Activated CD8-positive, alpha-beta memory T cell treated with anti-CD3 and anti-CD28 coated beads, Interleukin-2, amount 50 U/mL, for 1 hour (primary cell): ENCODE data around the gene EFNA3.

Experiments used
- DNase-seq: peaks from one replicate; pipeline ENCODE4 v3.0.0-alpha.2; 2020; ENCODE audit errors: extremely low read depth

EFNA3 gene

DNA sequence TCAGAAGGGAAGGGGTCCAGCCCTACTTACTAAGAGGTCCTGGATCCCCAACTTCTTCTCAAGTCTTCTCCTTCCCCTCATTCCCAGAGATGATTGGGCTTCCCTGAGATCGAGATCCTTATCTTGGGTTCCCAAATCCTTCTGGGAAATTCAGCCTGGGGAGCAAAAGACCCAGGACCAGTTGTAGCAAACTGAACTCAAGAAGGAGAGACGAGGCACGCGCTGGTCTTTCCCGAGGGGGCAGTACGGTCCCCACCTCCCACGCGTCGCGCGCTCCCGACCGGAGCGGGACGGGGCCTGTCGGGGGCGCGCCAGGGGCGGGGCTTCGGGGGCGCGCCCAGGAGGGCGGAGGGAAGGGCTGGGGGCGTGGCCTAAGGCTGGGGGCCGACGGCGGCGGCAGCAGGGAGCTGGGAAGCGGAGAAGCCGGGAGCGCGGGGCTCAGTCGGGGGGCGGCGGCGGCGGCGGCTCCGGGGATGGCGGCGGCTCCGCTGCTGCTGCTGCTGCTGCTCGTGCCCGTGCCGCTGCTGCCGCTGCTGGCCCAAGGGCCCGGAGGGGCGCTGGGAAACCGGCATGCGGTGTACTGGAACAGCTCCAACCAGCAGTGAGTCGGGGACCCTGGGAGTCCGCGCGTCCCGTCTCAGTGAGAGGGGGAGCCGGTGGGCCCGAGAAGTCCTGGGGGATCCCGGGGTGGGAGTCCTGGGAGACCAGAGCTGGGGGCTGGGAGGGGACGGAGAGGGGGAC, at the start of gene EFNA3:
Gene EFNA3, plus strand, starts transcription at position 369 of the 741 bp plus-strand sequence. Its CDS starts 105 bp downstream, at position 474.
- DNase-seq: no peak

DNA sequence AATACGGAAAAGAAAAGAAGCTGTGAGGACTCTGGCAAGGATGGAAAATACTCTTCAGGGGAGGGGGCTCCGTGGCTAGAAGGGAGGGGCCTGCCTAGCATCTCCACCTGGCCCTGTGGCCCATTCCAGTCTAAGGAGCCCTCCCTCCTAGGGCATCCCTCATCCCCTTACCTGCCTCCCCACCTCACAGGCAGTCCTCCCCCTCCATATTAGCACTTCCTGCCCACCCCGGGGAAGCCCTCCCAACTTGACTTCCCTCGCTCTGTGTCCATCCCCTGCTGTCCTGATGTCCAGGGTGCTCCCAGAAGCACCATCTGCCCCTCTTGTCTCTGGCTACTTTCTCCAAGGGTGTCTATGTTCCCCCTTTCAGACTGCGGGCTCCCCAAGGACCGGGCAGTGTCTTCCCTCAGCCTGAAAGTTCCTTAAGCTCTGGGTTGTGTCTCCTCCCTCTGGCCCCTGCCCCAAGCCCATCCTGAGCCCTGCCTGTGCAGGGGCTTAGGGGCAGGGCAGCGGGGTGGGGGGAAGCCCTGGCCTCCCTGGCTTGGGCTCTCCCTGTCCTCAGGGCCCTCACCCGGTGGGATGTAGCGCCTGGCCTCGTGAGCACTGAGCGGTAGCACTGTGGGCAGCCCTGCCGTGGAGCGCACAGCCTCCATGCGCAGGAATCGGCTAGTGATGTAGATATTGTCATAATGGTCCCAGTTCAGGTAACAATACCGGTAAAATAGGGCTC, 49.0 kb upstream of the EFNA3 start:
- DNase-seq: no peak

DNA sequence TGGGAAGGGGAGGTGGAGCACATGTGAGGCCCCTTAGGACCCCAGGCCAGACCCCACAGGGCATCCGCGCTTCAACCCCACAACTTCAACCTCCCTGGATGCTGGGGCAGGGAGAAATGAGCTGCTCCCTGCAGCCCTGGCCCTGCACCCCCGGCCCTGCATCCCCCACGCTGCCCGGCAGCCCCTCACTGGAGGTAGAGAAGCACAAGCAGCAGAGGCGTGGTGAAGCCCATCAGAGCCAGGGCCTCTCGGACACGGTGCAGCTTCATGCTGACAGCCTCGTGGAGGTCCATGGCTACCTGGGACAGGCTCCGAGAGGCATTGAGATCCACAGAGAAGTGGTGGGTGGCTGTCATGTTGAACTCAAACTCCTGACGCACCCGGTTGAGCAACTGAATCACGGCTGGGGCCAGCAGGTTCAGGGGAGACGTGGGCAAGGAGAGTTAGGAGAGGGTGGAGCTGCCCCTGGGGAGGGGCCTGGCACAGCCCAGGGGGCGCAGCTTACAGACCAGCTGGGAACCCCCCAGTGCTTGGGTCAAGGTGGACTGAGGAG, 48.3 kb upstream of the EFNA3 start:
- DNase-seq: no peak

DNA sequence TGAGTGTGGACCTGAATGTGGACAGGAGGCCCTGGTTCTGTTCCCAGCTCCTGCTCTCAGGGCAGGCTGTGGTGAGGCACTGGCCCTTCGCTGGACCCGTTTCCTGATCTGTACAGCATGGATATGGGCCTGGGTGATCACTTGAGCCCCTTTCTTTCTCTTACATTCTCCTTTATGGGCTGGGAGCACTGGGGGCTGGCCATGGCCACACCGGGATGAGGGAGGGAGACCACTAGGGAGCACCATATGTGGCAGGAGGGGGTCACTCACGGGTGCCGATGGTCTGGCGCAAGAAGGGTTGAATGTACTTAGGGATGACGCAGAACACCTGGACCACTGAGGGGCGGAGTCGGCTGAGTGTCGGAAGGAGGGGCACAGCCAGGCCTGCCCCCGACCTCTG, 47.7 kb upstream of the EFNA3 start:
- no peak for DNase-seq

- no peak for DNase-seq
Measured at GRCh38 chr1:155032886-155033285, 45.8 kb upstream of the EFNA3 start.

- no peak for DNase-seq
Measured at GRCh38 chr1:155033524-155033923, 45.1 kb upstream of the EFNA3 start, which contains the start of the genes DCST1 and DCST2. Gene DCST1, plus strand, starts transcription at chr1:155033824. Its CDS starts 213 bp downstream, at chr1:155034037. Gene DCST2, minus strand, starts transcription at chr1:155033781. Its CDS starts 80 bp downstream, at chr1:155033701.

- DNase-seq: no peak
Measured at GRCh38 chr1:155034318-155035208, 44.1 kb upstream of the EFNA3 start.

- no peak for DNase-seq
Measured at GRCh38 chr1:155035936-155036335, 42.7 kb upstream of the EFNA3 start.

DNA sequence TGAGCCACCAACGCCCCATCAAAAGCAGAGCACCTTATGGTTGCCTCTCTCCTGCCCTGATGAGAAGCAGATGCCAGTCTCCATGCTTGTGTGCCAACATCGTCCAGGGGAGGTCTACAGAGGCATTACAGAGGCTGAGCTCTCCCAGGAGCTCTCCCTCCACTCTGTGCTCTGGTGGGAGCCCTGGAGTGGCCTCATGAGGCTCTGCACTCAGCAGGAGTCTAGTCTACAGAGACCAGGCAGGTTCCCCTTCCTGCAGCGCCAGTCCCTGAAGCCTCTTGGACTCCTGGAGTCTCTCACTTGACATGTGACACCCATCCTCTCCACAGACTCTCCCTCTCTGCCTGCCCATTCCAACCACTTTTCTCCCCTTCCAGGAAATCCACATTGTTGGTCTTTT, 41.6 kb upstream of the EFNA3 start:
- DNase-seq: no peak

DNA sequence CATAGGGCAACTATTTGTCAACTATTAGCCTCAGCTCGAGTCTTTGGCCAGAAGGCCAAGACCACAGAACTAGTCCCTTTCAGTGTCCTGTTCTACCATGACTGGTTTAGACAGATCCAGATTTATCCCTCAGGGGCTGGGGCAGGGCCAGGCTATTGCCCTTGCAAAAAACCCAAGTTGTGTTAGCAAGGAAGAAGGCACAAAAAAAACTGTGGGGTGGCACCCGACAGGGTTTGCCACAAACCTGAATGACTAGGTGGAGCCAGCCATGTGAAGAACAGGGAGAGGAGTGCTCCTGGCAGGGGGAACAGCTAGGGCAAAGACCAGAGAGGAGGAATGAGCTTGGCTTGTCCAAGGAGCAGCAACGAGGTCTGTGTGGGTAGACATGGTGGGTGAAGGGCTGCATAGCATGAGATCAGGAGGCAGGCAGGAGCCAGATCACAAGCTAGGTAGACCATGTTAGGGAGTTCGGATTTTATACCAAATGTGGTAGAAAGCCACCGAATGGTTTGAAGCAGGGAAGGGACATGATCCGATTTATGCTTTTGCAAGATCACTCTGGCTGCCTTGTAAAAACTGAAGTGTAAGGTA, 40.7 kb upstream of the EFNA3 start:
- DNase-seq: no peak

DNA sequence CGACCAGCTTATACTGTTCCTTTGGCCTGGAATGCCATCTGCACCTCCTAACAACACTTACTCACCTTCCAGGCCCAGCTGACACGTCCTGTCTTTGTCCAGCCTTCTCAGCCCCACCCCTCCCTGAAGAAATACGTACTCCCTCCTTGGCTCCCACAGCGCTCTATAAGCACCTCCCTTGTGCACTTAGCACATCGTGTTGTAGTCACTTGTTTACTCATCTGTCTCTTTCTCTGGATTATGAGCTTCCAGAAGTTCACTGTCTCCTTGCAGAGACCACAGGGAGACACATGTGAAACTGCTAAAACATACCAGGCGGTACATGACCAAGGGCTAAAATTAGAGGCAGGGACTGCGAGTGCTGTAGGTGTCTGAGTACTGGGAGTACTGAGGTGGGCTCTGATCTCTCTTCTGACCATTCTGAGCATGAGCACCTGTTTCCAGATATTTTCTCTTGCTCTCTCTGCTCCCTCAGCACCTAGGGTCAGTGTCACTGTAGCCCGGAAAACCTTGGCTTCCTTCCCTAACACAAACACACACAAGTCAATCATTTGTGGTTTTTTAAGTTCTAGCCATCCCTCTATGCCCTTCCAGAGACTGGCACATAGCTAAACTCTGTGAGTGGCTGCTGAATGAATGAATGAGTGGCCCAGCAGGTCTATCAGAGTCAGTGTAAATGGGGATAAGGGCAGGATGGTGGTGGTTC, 39.9 kb upstream of the EFNA3 start:
- no peak for DNase-seq

- no peak for DNase-seq
Measured at GRCh38 chr1:155039308-155039669, 39.3 kb upstream of the EFNA3 start.

GRCh38 chr1:155040358-155041093, 38.1 kb upstream of the EFNA3 start:
- DNase-seq: no peak

DNA sequence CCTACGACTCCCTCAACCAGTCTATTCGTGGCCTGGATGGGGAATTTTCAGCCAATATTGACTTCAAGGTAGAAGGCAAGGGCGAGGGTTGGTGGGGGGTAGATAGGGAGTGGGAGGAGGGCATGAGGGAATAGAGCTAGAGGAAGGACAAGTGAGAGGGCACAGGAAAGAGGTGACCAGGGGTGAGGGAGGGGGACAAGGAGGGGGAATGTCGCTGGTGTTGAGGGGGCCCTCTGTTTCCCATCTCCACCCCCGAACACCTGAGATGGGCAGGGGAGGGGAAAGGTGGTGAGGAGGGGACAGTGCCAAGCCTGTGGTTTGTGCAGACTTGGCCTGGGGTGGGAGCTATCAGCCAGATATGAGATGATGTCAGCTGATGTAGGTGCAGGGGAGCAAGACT, 35.8 kb upstream of the EFNA3 start:
- DNase-seq: no peak

GRCh38 chr1:155043301-155043702, 35.3 kb upstream of the EFNA3 start:
- DNase-seq: no peak

- no peak for DNase-seq
Measured at GRCh38 chr1:155043793-155044192, 34.8 kb upstream of the EFNA3 start.

DNA sequence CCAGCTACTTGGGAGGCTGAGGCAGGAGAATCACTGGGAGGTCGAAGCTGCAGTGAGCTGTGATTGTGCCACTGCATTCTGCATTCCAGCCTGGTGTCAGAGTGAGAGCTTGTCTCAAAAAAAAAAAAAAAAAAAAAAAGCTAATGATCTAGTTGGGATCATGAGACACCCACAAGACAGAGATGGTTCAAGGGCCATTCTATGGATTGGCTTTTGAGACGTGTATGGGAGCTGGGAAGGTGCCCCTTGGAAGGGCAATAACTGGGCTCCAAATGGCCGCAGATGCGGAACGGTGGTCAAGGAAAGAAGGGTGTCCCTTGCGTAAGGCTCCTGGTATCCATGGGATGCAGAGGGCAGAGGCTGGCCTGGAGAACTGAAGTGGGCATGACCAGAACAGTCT, 34.3 kb upstream of the EFNA3 start:
- DNase-seq: no peak

GRCh38 chr1:155044812-155045657, 33.6 kb upstream of the EFNA3 start:
- no peak for DNase-seq
